IPS-20b (cell line): Measurements from ENCODE around the gene HAGHL.
"Not testable (repeated sequence)": the region's sequence is repeated elsewhere in the genome, so short reads cannot be mapped to it uniquely, and the experiment has no call there.

Source experiments
- H3K27ac ChIP-seq: one replicate; pipeline ENCODE4 v1.5.1; 2013; ENCODE audit warnings: low read length
- H3K27me3 ChIP-seq: 2 replicates; pipeline ENCODE4 v1.6.1; 2013; ENCODE audit warnings: mild to moderate bottlenecking, low read length, inconsistent platforms; ENCODE audit not compliant: insufficient read depth
- H3K36me3 ChIP-seq: 2 replicates; pipeline ENCODE4 v1.6.1; 2013; ENCODE audit warnings: low read depth, mild to moderate bottlenecking, inconsistent platforms, low read length, moderate library complexity; ENCODE audit not compliant: insufficient read depth
- H3K4me1 ChIP-seq: 2 replicates; pipeline ENCODE4 v1.6.1; 2013; ENCODE audit warnings: mild to moderate bottlenecking, control low read depth, inconsistent platforms, low read length, moderate library complexity; ENCODE audit not compliant: insufficient read depth
- H3K4me3 ChIP-seq: 2 replicates; pipeline ENCODE4 v1.5.1; 2013; ENCODE audit warnings: mild to moderate bottlenecking, low read length, inconsistent platforms
- H3K9ac ChIP-seq: 2 replicates; pipeline ENCODE4 v1.6.1; 2013; ENCODE audit warnings: low read depth, mild to moderate bottlenecking, inconsistent platforms, low read length, moderate library complexity
- H3K9me3 ChIP-seq: 2 replicates; pipeline ENCODE4 v1.6.1; 2013; ENCODE audit warnings: mild to moderate bottlenecking, low read depth, low read length, inconsistent platforms; ENCODE audit not compliant: insufficient read depth

Gene HAGHL

GRCh38 chr16:767743-768235 lies 40.9 kb downstream of the HAGHL start:
- Histone ChIP-seq H3K4me1 (no peaks in the 10 kb centered on the region), H3K36me3 (no peaks in the 10 kb centered on the region)

GRCh38 chr16:768428-768827 lies 41.5 kb downstream of the HAGHL start:
- no peaks in the 10 kb centered on the region for H3K27me3 ChIP-seq
- no peaks in the 10 kb centered on the region for H3K36me3 ChIP-seq

More at GRCh38 chr16:767743-768235, 40.9 kb downstream of the HAGHL start:
- Histone ChIP-seq H3K27ac (no peak overlapping the region), H3K4me3 (no peak overlapping the region; the same call in 1 of the 2 replicates), H3K27me3 (no peaks in the 10 kb centered on the region), H3K9me3 (no peaks in the 10 kb centered on the region), H3K9ac (no peak overlapping the region)

GRCh38 chr16:769184-769784 lies 42.4 kb downstream of the HAGHL start:
- Histone ChIP-seq H3K9me3 (no peaks in the 10 kb centered on the region), H3K4me3 (peak overlapping the region; percentile 38; the same call in 1 of the 2 replicates), H3K27ac (no peak overlapping the region)

More at GRCh38 chr16:768428-768827, 41.5 kb downstream of the HAGHL start:
- Histone ChIP-seq H3K9me3 (no peaks in the 10 kb centered on the region), H3K4me1 (no peaks in the 10 kb centered on the region), H3K27ac (no peak overlapping the region), H3K4me3 (no peak overlapping the region; the same call in 1 of the 2 replicates), H3K9ac (no peak overlapping the region)

GRCh38 chr16:769934-770333 lies 43.0 kb downstream of the HAGHL start:
- no peaks in the 10 kb centered on the region for H3K9me3 ChIP-seq
- H3K4me3 ChIP-seq: no peak overlapping the region
- no peak overlapping the region for H3K27ac ChIP-seq
- H3K4me1 ChIP-seq: no peaks in the 10 kb centered on the region
- no peak overlapping the region for H3K9ac ChIP-seq
- no peaks in the 10 kb centered on the region for H3K36me3 ChIP-seq
- H3K27me3 ChIP-seq: no peaks in the 10 kb centered on the region

More at GRCh38 chr16:769184-769784, 42.4 kb downstream of the HAGHL start:
- Histone ChIP-seq H3K36me3 (no peaks in the 10 kb centered on the region), H3K4me1 (no peaks in the 10 kb centered on the region), H3K9ac (no peak overlapping the region), H3K27me3 (no peaks in the 10 kb centered on the region)

GRCh38 chr16:770411-770810 lies 43.5 kb downstream of the HAGHL start:
- no peaks in the 10 kb centered on the region for H3K36me3 ChIP-seq
- no peaks in the 10 kb centered on the region for H3K27me3 ChIP-seq
- H3K9ac ChIP-seq: no peak overlapping the region
- no peak overlapping the region for H3K4me3 ChIP-seq
- no peaks in the 10 kb centered on the region for H3K9me3 ChIP-seq
- no peaks in the 10 kb centered on the region for H3K4me1 ChIP-seq
- H3K27ac ChIP-seq: no peak overlapping the region

- no peaks in the 10 kb centered on the region for H3K27me3 ChIP-seq
- no peaks in the 10 kb centered on the region for H3K4me1 ChIP-seq
- H3K27ac ChIP-seq: no peak overlapping the region
- H3K9ac ChIP-seq: no peak overlapping the region
- H3K4me3 ChIP-seq: no peak overlapping the region
- no peaks in the 10 kb centered on the region for H3K9me3 ChIP-seq
- no peaks in the 10 kb centered on the region for H3K36me3 ChIP-seq
Measured at GRCh38 chr16:772959-773358, 46.1 kb downstream of the HAGHL start.

- Histone ChIP-seq H3K9me3 (no peaks in the 10 kb centered on the region), H3K4me3 (no peak overlapping the region), H3K27ac (no peak overlapping the region), H3K4me1 (no peaks in the 10 kb centered on the region), H3K27me3 (0 out of 2 replicates have a peak, but pooled peaks cover 4% of the 10 kb centered on the region), H3K9ac (no peak overlapping the region), H3K36me3 (no peaks in the 10 kb centered on the region)
Measured at GRCh38 chr16:774086-775001, 47.4 kb downstream of the HAGHL start.

- Histone ChIP-seq H3K36me3 (no peaks in the 10 kb centered on the region), H3K27me3 (peaks cover 4% of the 10 kb centered on the region; the same call in 1 of the 2 replicates), H3K27ac (no peak overlapping the region), H3K9ac (no peak overlapping the region), H3K9me3 (no peaks in the 10 kb centered on the region), H3K4me1 (no peaks in the 10 kb centered on the region), H3K4me3 (no peak overlapping the region)
Measured at GRCh38 chr16:775236-775796, 48.4 kb downstream of the HAGHL start.

GRCh38 chr16:776298-776697 lies 49.4 kb downstream of the HAGHL start:
- H3K27me3 ChIP-seq: not testable (repeated sequence)

GRCh38 chr16:776824-777223 lies 49.9 kb downstream of the HAGHL start:
- H3K27me3 ChIP-seq: peaks cover 4% of the 10 kb centered on the region; the same call in 1 of the 2 replicates
- H3K9me3 ChIP-seq: no peaks in the 10 kb centered on the region
- H3K27ac ChIP-seq: no peak overlapping the region
- H3K36me3 ChIP-seq: no peaks in the 10 kb centered on the region
- no peak overlapping the region for H3K4me3 ChIP-seq
- no peaks in the 10 kb centered on the region for H3K4me1 ChIP-seq
- H3K9ac ChIP-seq: no peak overlapping the region

More at GRCh38 chr16:776298-776697, 49.4 kb downstream of the HAGHL start:
- not testable (repeated sequence) for H3K4me3 ChIP-seq, H3K27ac ChIP-seq, H3K9me3 ChIP-seq, H3K4me1 ChIP-seq, H3K9ac ChIP-seq, H3K36me3 ChIP-seq

- Histone ChIP-seq H3K27me3 (peaks cover 4% of the 10 kb centered on the region; the same call in 1 of the 2 replicates), H3K4me3 (no peak overlapping the region), H3K9ac (no peak overlapping the region), H3K9me3 (no peaks in the 10 kb centered on the region), H3K4me1 (no peaks in the 10 kb centered on the region), H3K27ac (no peak overlapping the region), H3K36me3 (no peaks in the 10 kb centered on the region)
Measured at GRCh38 chr16:777826-778225, 50.9 kb downstream of the HAGHL start.
